ENCODE data around the gene GHSR. TPM values are rescaled to one million over a fixed set of nuclear protein-coding genes. Genes with fewer than 3 reads are reported as not detected.

GHSR gene, protein sequence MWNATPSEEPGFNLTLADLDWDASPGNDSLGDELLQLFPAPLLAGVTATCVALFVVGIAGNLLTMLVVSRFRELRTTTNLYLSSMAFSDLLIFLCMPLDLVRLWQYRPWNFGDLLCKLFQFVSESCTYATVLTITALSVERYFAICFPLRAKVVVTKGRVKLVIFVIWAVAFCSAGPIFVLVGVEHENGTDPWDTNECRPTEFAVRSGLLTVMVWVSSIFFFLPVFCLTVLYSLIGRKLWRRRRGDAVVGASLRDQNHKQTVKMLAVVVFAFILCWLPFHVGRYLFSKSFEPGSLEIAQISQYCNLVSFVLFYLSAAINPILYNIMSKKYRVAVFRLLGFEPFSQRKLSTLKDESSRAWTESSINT
- total RNA-seq (2021; fragmentation: NEBNext Ultra II Directional; extraction: Animal tissue kit (Norgen Biotek cat#: 25700)) = not detected in 2 replicates
- polyA plus RNA-seq (2011; rRNA removed) = not detected in 2 replicates
- not detected for polyA plus RNA-seq (2011; cell fraction: cytosol; rRNA removed)
- not detected for polyA plus RNA-seq (2011; cell fraction: nucleus; rRNA removed)
- polyA plus RNA-seq (2012, experiment 1 of 2) = not detected in 4 replicates
- polyA plus RNA-seq (2012, experiment 2 of 2) = not detected
- polyA plus RNA-seq (2013, experiment 1 of 2) = not detected
- polyA plus RNA-seq (2013, experiment 2 of 2) = not detected
- polyA minus RNA-seq (2011; rRNA and poly(A)+ RNA removed) = not detected in 2 replicates
- polyA minus RNA-seq (2011; cell fraction: cytosol; rRNA and poly(A)+ RNA removed) = not detected
- polyA minus RNA-seq (2011; cell fraction: nucleus; rRNA and poly(A)+ RNA removed) = not detected
- long read RNA-seq, experiment 1 = 0 reads
- long read RNA-seq, experiment 2 = 0 reads

- Histone ChIP-seq H3K18ac (ENCODE audit: extremely low read depth, low read length) (no peak within 1 kb of the TSS), H3K56ac (replicated peaks; ENCODE audit: insufficient read length, low read depth, low read length) (no peak within 1 kb of the TSS), H2BK15ac (ENCODE audit: low read length) (no peak within 1 kb of the TSS), H3K23me2 (ENCODE audit: low read depth, low read length) (peaks cover 14% of the 10 kb centered on the region), H4K5ac (ENCODE audit: insufficient read length, low read depth, low read length) (no peak within 1 kb of the TSS), H4K20me1 (replicated peaks in 1 of 2; ENCODE audit: control insufficient read depth in 1 of 2, insufficient read depth in 2 of 2, low read length in 2 of 2) (peaks cover 1 to 17% of the 10 kb centered on the region in 2 experiments), H3K27me3 (replicated peaks in 1 of 4; ENCODE audit: control insufficient read depth in 3 of 4, extremely low read depth in 1 of 4, insufficient read depth in 3 of 4, low read length in 3 of 4) (peaks cover 28 to 54% (median 41%) of the 10 kb centered on the region in 4 experiments), H3K27ac (ENCODE audit: low read depth, low read length) (no peak within 1 kb of the TSS), H2BK12ac (ENCODE audit: low read depth, low read length) (no peak within 1 kb of the TSS; the same call in 1 of the 2 replicates), H3K23ac (ENCODE audit: insufficient read length) (no peak within 1 kb of the TSS), H3K14ac (ENCODE audit: insufficient read length) (no peak within 1 kb of the TSS), H3K36me3 (ENCODE audit: control insufficient read depth in 2 of 4, insufficient read depth in 4 of 4, low read length in 3 of 4) (no peaks in the 10 kb centered on the region), H3K9ac (replicated peaks in 1 of 4; ENCODE audit: extremely low read depth in 1 of 4, low read depth in 3 of 4, low read length in 3 of 4) (no peak within 1 kb of the TSS), H3K4me3 (ENCODE audit: extremely low read depth in 1 of 4, insufficient read depth in 2 of 4, low read depth in 3 of 4, low read length in 4 of 4) (peak within 1 kb of the TSS; percentile 16 to 56 (median 34); a peak in 7 of 8 replicates), H3K79me1 (ENCODE audit: low read depth, low read length) (no peaks in the 10 kb centered on the region), H2AFZ (ENCODE audit: low read length) (0 out of 2 replicates have a peak within 1 kb of the TSS, but pooled peaks have one; percentile 5), H3K79me2 (ENCODE audit: control insufficient read depth in 1 of 2, insufficient read depth in 2 of 2, low read length in 2 of 2) (no peaks in the 10 kb centered on the region), H3K9me3 (ENCODE audit: insufficient read depth in 2 of 2, low read depth in 1 of 2, low read length in 1 of 2) (no peaks in the 10 kb centered on the region; a peak in 1 of 4 replicates), H4K8ac (ENCODE audit: extremely low read depth, insufficient read depth, low read length) (peak within 1 kb of the TSS; percentile 45; the same call in 1 of the 2 replicates), H2AK5ac (ENCODE audit: low read depth, low read length) (no peak within 1 kb of the TSS), H4K91ac (replicated peaks; ENCODE audit: insufficient read length, low read length) (no peak within 1 kb of the TSS), H3K4me1 (replicated peaks in 1 of 4; ENCODE audit: control insufficient read depth in 3 of 4, insufficient read depth in 4 of 4, low read length in 3 of 4) (peaks cover 0 to 23% (median 9%) of the 10 kb centered on the region in 4 experiments; a peak in 5 of 7 replicates), H3K4me2 (ENCODE audit: insufficient read depth in 1 of 2, low read depth in 2 of 2, low read length in 2 of 2) (peak within 1 kb of the TSS; percentile 78 to 94), H2BK20ac (ENCODE audit: low read length) (no peak within 1 kb of the TSS), H3K4ac (replicated peaks; ENCODE audit: insufficient read length, low read depth, low read length) (no peak within 1 kb of the TSS), H2BK5ac (ENCODE audit: low read depth, low read length) (no peak within 1 kb of the TSS), H2BK120ac (replicated peaks; ENCODE audit: low read depth, low read length) (no peak within 1 kb of the TSS)
- DNase-seq (ENCODE audit: low read depth in 1 of 2, low spot score in 2 of 2) (no peak), FAIRE-seq (no peak)
- ChIA-PET POLR2A (ENCODE audit: partially characterized antibody) (interaction anchor here (1.2 kb wide), 1 partner anchor 11 kb away, joined by 3 read pairs; no protein-coding TSS in a partner anchor), CTCF (ENCODE audit: partially characterized antibody) (interaction anchor here (0.8 to 2.7 kb wide), 8 partner anchors 11 to 226 kb away, joined by 3 to 10 read pairs (median 4); no protein-coding TSS in a partner anchor)
- 35% methylated on average over 73 of the region's 76 CpGs; no CpG with 5 or more reads in 1 of the 2 experiments for WGBS, 2 experiments (ENCODE audit: extremely low coverage in 1 of 2, insufficient coverage in 1 of 2, insufficient read length in 1 of 2, insufficient replicate concordance in 2 of 2, low coverage in 1 of 2, low lambda C conversion rate in 2 of 2, missing lambda C conversion rate in 1 of 2)
- TF ChIP-seq E2F6 (IDR thresholded peaks at IDR 0.05) (peak; percentile 79), KDM1A (IDR thresholded peaks at IDR 0.05; ENCODE audit: borderline replicate concordance, low read length) (no peak), EZH2 (IDR thresholded peaks at IDR 0.05; ENCODE audit: low read depth, low read length, severe bottlenecking) (peak; percentile 71)
These were observed at the start of gene GHSR for GRCh38 chr3:172447611-172448579. GHSR (minus strand) TSS chr3:172448456; CDS start chr3:172448413, 43 bp downstream.

Data from H1 (cell line).